K562 treated with DMSO at 1 percent for 48 hours (cell line): ENCODE results near the gene TPBGL. TPM values are rescaled to one million over a fixed set of nuclear protein-coding genes. Genes with fewer than 3 reads are reported as not detected.

Source experiments
- total RNA-seq: library from RNA; unstranded; fragments of 300-600 nt; gene quantifications from 2 replicates; pipeline ENCODE4 v1.2.3, GENCODE V29; 2022; ENCODE audit warnings: low replicate concordance; ENCODE audit errors: extremely low read depth

TPBGL gene, protein sequence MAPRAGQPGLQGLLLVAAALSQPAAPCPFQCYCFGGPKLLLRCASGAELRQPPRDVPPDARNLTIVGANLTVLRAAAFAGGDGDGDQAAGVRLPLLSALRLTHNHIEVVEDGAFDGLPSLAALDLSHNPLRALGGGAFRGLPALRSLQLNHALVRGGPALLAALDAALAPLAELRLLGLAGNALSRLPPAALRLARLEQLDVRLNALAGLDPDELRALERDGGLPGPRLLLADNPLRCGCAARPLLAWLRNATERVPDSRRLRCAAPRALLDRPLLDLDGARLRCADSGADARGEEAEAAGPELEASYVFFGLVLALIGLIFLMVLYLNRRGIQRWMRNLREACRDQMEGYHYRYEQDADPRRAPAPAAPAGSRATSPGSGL
- total RNA-seq: not detected in 2 replicates

GRCh38 chr11:75240311-75241035 lies at the start of gene TPBGL:
TSS of gene TPBGL (plus strand) at chr11:75240774. CDS start at chr11:75241050, 276 bp downstream.

Other genes with a start within 250 kb of the TPBGL start
- not detected in 2 replicates for gene OR2AT4, start 143.9 kb upstream of the TPBGL start, total RNA-seq
- gene SLCO2B1, start 89.7 kb upstream of the TPBGL start, total RNA-seq: not detected in 2 replicates
- not detected in 2 replicates for gene ARRB1, start 110.9 kb downstream of the TPBGL start, total RNA-seq
- 4,146 and 5,402 TPM in 2 replicates for gene RPS3, start 158.7 kb downstream of the TPBGL start, total RNA-seq
- gene KLHL35, start 192.4 kb downstream of the TPBGL start, total RNA-seq: not detected in 2 replicates